ENCODE results near the gene GALNS.
A peak's percentile ranks its signal among the peaks of the same experiment; 100 is the strongest.

Gene GALNS

DNA sequence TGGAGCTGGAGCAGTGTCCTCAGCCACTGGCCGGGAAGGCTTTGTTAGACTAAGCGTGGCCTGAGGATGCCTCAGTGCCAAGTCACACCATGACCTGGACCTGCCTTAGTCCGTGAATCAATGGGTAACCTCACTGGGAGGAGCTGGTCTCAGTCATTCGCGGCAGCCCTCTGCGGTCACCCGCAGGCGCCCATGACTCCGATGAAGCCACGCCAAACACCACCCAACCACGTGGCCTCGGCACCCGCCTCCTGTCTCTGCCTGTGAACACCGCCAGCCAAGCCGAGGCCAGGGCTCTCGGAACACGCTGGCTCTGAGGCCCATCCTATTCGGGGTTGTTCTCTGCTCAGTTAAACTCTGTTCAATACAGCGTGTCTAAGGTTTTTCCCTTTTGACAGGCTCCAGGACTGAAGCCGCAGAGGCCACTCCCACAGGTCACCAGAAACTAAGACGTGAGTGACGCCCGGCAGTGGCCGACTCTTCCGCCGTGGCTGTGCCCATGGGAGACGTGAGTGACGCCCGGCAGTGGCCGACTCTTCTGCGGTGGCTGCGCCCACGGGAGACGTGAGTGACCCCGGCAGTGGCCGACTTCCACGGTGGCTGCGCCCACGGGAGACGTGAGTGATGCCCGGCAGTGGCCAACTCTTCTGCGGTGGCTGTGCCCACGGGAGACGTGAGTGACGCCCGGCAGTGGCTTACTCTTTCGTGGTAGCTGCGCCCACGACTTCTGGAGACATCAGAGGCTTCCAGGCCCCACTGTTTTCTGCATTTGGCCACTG, 26.6 kb upstream of the GALNS start:
- FAIRE-seq (no peak), DNase-seq (ENCODE audit: insufficient read length, low spot score) (no peak)
- no peak for TF ChIP-seq POLR2AphosphoS5 (IDR thresholded peaks at IDR 0.05; ENCODE audit: low read depth, low read length)

DNA sequence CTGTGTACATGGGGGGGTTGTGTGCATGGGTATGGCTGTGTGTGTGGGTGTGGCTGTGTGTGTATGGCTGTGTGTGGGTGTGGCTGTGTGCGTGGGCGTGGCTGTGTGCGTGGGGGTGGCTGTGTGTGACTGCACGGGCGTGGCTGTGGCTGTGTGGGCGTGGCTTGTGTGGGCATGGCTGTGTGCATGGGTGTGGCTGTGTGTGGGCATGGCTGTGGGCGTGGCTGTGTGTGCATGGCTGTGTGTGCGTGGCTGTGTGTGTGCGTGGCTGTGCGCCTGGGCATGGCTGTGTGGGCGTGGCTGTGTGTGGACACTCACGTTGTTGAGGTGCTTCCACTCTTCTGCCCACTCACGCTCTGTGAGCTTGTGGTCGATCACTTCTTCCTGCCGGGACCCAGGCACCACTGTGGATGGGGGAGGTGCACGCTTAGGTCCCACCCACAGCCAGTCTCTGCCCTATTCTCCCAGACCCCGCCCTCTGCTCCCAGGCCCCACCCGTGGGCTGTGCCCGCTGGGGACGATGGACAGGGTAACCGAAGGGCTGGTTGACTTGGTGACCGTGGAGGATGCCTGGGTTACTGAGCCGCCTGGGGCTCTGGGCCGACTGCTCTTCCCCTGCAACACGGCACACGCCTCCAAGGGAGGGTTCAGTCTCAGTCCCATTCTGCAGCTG, 25.7 kb upstream of the GALNS start:
- DNase-seq (ENCODE audit: insufficient read length, low spot score) (no peak), FAIRE-seq (peak; percentile 92)
- TF ChIP-seq POU2F2 (IDR thresholded peaks at IDR 0.05; ENCODE audit: low read depth, low read length) = no peak
- no peak for TF ChIP-seq SPI1 (IDR thresholded peaks at IDR 0.05; ENCODE audit: low read depth, low read length)
- TF ChIP-seq TAF1 (IDR thresholded peaks at IDR 0.05; ENCODE audit: low read depth, low read length) = no peak
- no peak for TF ChIP-seq POLR2A (IDR thresholded peaks at IDR 0.05; ENCODE audit: low read depth, low read length)
- TF ChIP-seq PAX5 (IDR thresholded peaks at IDR 0.05; ENCODE audit: insufficient read depth, low read length, severe bottlenecking) = no peak
- TF ChIP-seq POLR2AphosphoS5 (IDR thresholded peaks at IDR 0.05; ENCODE audit: low read depth, low read length) = no peak

DNA sequence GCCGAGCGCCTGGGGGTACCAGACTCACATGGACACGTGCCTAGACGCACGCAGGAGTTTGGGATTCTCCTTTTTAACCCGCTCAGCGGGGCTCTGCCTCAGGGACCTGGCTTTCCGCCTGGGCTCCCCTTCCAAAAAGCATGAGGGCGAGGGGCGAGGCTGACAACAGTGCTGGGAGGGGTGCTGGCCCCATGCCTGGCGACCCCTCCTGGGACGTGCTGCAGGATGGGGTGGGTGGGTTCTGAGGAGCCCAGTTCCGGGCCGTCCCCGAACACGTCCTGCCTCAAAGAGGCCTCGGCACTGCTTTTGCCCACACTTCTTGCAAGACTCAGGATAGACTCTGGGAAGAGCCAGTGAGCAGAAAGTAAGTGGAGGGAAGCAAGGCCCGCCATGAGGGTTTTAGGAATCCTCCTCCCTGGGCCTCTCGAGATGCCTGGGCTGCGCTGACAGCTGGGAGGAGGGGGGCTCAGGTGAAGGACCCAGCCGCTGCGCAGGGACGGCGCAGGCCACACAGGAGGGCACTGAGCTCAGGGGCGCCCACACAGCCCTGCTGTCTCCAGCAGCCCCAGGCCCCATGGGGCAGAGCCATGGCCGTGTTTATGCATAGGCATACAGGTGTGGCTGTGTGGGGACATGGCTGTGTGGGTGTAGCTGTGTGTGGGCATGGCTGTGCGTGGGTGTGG, 25.1 kb upstream of the GALNS start:
- TF ChIP-seq POLR2AphosphoS5 (IDR thresholded peaks at IDR 0.05; ENCODE audit: low read depth, low read length) (no peak), PAX5 (IDR thresholded peaks at IDR 0.05; ENCODE audit: insufficient read depth, low read length, severe bottlenecking) (no peak), TAF1 (IDR thresholded peaks at IDR 0.05; ENCODE audit: low read depth, low read length) (no peak), POLR2A (IDR thresholded peaks at IDR 0.05; ENCODE audit: low read depth, low read length) (no peak), POU2F2 (IDR thresholded peaks at IDR 0.05; ENCODE audit: low read depth, low read length) (no peak), SPI1 (IDR thresholded peaks at IDR 0.05; ENCODE audit: low read depth, low read length) (no peak)
- DNase-seq (ENCODE audit: insufficient read length, low spot score) (no peak), FAIRE-seq (no peak)

DNA sequence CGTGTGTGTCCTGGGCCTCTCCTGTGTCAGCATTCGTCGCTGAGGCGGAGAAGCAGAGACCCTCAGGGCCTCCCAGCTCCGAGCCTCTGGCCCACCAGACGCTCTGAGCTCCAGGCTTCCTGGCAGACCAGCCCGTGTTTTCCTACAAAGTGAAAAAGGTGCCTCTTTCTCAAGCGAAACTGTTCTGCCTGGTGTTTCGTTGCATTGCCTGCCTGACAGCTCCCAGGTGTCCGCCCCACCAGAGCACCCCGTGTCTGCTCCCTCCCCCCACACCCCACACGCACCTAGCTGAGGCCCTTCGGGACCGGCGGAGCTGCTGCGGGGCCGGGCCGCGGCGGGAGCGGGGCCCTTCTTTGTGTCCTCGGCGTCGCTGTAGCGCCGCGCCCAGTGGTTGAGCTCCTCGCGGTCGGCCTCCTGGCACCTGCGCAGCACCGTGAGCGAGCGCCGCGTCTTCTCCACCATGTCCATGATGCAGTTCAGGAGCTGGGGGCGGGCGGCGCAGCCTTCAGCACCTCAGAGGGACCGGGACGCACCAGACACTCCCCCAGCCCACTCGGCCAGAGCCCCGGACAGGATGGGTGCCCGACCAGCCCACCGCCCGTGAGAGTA, 24.4 kb upstream of the GALNS start:
- DNase-seq (ENCODE audit: insufficient read length, low spot score) (no peak), FAIRE-seq (no peak)
- TF ChIP-seq PAX5 (IDR thresholded peaks at IDR 0.05; ENCODE audit: insufficient read depth, low read length, severe bottlenecking) (no peak), POLR2A (IDR thresholded peaks at IDR 0.05; ENCODE audit: low read depth, low read length) (no peak), POU2F2 (IDR thresholded peaks at IDR 0.05; ENCODE audit: low read depth, low read length) (no peak), TAF1 (IDR thresholded peaks at IDR 0.05; ENCODE audit: low read depth, low read length) (no peak), SPI1 (IDR thresholded peaks at IDR 0.05; ENCODE audit: low read depth, low read length) (no peak), POLR2AphosphoS5 (IDR thresholded peaks at IDR 0.05; ENCODE audit: low read depth, low read length) (no peak)

DNA sequence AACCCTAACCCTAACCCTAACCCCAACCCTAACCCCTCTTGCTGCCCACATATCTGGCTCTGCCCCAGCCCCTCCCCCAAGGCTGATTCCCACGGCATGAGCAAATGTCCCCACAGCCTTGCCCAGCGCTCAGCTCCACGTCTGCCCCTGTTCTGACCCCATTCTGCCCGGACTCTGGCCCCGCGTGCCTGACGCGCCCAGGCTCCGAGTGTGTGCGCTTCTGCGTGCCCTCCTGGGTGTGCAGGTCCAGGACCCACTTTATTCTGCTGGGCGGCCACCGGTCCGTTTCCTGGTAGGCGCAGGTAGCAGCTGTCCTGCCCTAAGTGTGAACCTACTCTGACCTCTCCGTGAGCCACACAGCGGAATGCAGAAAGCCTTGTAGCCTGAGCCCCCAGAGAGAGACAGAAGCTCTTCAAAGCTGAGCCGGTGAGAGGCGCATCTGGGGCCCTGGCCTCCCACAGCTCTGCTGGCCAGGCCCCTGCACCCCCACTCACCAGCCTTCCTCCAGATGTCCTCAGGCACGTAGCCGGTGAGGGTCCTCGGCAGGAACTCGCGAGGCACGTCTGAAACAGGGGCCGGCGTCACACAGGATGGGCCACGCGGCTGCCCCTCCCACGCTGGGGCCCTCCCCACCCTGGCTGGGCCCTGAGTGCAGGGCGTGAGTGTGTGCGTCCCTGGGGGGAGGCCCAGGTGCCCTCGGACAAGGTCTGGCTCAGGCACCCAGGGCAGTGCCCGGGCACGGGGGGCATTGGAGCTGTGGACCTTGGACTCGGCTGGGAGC, 23.7 kb upstream of the GALNS start:
- FAIRE-seq (no peak), DNase-seq (ENCODE audit: insufficient read length, low spot score) (no peak)

DNA sequence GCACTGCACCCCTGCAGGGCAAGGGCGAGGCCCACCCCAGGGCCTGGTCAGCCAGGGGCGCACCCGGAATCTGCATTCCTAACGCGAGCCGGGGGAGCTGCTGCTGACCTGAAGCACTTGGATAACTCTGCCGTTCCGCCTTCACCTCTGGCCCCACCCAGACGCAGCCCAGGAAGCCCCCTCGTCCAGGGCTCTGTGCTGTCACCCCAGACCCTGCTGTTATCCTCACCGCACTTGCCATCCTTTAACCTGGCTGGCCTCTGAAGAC, 23.0 kb upstream of the GALNS start:
- TF ChIP-seq POLR2A (IDR thresholded peaks at IDR 0.05; ENCODE audit: low read depth, low read length) (no peak), PAX5 (IDR thresholded peaks at IDR 0.05; ENCODE audit: insufficient read depth, low read length, severe bottlenecking) (no peak), SPI1 (IDR thresholded peaks at IDR 0.05; ENCODE audit: low read depth, low read length) (no peak)
- FAIRE-seq (no peak), DNase-seq (ENCODE audit: insufficient read length, low spot score) (no peak)

More for the DNA sequence above, 23.7 kb upstream of the GALNS start:
- TF ChIP-seq POLR2AphosphoS5 (IDR thresholded peaks at IDR 0.05; ENCODE audit: low read depth, low read length) = no peak
- no peak for TF ChIP-seq POLR2A (IDR thresholded peaks at IDR 0.05; ENCODE audit: low read depth, low read length)
- TF ChIP-seq POU2F2 (IDR thresholded peaks at IDR 0.05; ENCODE audit: low read depth, low read length) = no peak
- TF ChIP-seq TAF1 (IDR thresholded peaks at IDR 0.05; ENCODE audit: low read depth, low read length) = no peak
- TF ChIP-seq PAX5 (IDR thresholded peaks at IDR 0.05; ENCODE audit: insufficient read depth, low read length, severe bottlenecking) = no peak
- no peak for TF ChIP-seq SPI1 (IDR thresholded peaks at IDR 0.05; ENCODE audit: low read depth, low read length)

DNA sequence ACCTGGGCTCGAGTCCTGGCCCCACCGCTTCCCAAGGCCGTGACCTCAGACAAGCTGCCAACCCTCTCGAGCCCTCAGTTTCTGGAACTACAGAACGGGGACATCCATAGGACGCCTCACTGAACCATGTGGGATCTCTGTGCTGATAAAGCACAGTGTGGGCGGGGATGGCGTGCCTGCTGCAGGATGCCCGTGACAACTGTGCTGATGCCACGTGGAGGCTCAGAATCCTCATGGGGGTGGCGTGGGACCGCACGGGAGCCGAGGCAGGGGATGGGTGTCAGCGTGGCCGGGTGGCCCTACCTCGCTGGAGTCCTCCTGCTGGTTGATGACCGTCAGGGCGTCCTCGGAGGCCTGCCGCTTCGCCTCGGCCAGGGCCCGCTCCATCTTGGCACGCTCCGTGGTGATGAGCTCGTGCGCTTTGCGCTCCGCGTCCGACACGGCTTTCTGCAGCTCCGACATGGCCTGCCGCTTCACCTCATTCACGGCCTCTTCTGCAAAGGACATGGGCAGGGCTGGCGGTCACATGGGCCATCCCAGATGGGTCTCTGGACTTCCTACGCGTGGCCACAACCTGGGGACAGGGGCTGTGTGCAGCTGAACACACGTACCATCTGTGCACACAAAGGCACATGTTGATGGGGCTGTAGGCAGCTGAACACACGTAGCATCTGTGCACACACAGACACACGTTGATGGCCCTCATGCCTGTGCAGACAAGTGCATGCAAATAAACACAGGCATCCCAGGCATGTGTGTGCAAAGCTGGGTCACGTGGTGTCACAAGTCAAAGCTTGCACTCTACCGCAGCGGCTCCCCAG, 22.4 kb upstream of the GALNS start:
- FAIRE-seq (no peak), DNase-seq (ENCODE audit: insufficient read length, low spot score) (no peak)
- TF ChIP-seq POLR2A (IDR thresholded peaks at IDR 0.05; ENCODE audit: low read depth, low read length) (no peak), TAF1 (IDR thresholded peaks at IDR 0.05; ENCODE audit: low read depth, low read length) (no peak), POU2F2 (IDR thresholded peaks at IDR 0.05; ENCODE audit: low read depth, low read length) (no peak), PAX5 (IDR thresholded peaks at IDR 0.05; ENCODE audit: insufficient read depth, low read length, severe bottlenecking) (no peak), SPI1 (IDR thresholded peaks at IDR 0.05; ENCODE audit: low read depth, low read length) (no peak), POLR2AphosphoS5 (IDR thresholded peaks at IDR 0.05; ENCODE audit: low read depth, low read length) (no peak)

DNA sequence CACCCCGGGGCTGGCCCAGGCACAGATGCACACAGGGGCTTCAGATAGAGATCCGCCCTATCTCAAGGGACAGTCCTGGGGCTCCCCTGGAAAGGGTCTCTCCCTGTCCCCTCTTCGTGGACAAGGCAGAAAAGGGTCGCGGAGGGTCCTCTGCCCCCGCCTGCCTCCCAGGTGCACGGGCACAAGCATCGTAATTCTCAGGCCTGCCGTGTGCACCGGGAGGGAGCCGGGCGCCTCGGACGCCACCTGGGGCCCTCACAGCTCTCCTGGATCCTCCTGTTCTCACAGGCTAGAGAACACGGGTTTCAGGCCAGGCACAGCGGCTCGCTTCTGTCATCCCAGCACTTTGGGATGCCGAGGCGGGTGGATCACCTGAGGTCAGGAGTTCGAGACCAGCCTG, 21.6 kb upstream of the GALNS start:
- FAIRE-seq (no peak), DNase-seq (ENCODE audit: insufficient read length, low spot score) (no peak)
- TF ChIP-seq SPI1 (IDR thresholded peaks at IDR 0.05; ENCODE audit: low read depth, low read length) (no peak), TAF1 (IDR thresholded peaks at IDR 0.05; ENCODE audit: low read depth, low read length) (no peak), PAX5 (IDR thresholded peaks at IDR 0.05; ENCODE audit: insufficient read depth, low read length, severe bottlenecking) (no peak), POLR2A (IDR thresholded peaks at IDR 0.05; ENCODE audit: low read depth, low read length) (no peak), POLR2AphosphoS5 (IDR thresholded peaks at IDR 0.05; ENCODE audit: low read depth, low read length) (no peak), POU2F2 (IDR thresholded peaks at IDR 0.05; ENCODE audit: low read depth, low read length) (no peak)
